ENCODE results near the gene ADAMTS17.

Gene ADAMTS17

DNA sequence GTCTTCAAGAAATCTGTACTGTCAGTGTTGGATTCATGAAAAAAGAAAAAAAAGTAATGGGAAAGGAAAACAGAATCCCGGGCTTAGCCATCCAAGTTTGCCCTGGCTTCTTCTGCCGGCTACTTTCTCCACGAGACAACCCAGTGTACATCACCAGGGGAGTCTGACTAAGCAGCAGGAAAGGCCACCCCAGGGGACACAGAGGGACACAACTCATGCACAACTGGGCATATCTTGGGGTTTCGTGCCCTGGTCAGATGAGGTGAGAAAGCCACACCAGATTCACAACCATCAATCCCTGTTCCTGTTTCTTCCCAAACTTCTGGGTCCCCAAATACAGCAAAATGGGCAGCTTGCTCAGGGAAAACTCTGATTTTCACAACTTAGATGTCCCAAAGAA lies 33.2 kb downstream of the ADAMTS17 start:
- H3K36me3 Mint-ChIP-seq (ENCODE audit: low read depth), result peaks cover 12% of the 10 kb centered on the region
- H3K27me3 Mint-ChIP-seq (ENCODE audit: low read depth, poor library complexity), result peaks cover 6% of the 10 kb centered on the region

DNA sequence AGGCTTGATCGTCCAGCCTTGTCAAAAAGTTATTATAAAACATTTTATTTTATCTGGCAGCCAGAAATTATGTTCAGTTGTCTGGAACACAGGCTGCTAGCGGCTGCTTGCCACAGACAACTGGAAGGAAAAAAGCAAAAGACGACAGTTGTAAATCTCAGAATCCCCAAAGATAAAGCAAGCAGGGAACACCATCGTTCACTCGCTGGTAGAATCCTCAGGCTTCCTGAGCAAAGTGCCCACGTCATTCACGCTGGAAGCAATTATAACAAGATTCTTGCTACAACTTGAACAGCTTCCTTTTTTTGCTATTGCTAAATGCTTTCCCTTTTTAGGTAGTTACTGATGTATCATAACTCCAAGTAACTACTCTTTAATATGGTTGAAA lies 33.6 kb downstream of the ADAMTS17 start:
- Mint-ChIP-seq H3K27ac (peak overlapping the region; percentile 69), H3K27me3 (ENCODE audit: low read depth, poor library complexity) (peaks cover 6% of the 10 kb centered on the region), H3K9me3 (peaks cover 19% of the 10 kb centered on the region), H3K4me3 (no peak overlapping the region), H3K4me1 (peaks cover 52% of the 10 kb centered on the region), H3K36me3 (ENCODE audit: low read depth) (peaks cover 12% of the 10 kb centered on the region)
- DNase-seq, result no peak
- TF ChIP-seq, protein P1, sequence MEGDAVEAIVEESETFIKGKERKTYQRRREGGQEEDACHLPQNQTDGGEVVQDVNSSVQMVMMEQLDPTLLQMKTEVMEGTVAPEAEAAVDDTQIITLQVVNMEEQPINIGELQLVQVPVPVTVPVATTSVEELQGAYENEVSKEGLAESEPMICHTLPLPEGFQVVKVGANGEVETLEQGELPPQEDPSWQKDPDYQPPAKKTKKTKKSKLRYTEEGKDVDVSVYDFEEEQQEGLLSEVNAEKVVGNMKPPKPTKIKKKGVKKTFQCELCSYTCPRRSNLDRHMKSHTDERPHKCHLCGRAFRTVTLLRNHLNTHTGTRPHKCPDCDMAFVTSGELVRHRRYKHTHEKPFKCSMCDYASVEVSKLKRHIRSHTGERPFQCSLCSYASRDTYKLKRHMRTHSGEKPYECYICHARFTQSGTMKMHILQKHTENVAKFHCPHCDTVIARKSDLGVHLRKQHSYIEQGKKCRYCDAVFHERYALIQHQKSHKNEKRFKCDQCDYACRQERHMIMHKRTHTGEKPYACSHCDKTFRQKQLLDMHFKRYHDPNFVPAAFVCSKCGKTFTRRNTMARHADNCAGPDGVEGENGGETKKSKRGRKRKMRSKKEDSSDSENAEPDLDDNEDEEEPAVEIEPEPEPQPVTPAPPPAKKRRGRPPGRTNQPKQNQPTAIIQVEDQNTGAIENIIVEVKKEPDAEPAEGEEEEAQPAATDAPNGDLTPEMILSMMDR (IDR thresholded peaks at IDR 0.05), result no peak

More for the DNA sequence above, 33.2 kb downstream of the ADAMTS17 start:
- Mint-ChIP-seq H3K4me3 (no peak overlapping the region), H3K27ac (peak overlapping the region; percentile 69), H3K9me3 (peaks cover 19% of the 10 kb centered on the region), H3K4me1 (peaks cover 52% of the 10 kb centered on the region)
- TF ChIP-seq, protein P1 (IDR thresholded peaks at IDR 0.05), result no peak
- DNase-seq, result no peak

DNA sequence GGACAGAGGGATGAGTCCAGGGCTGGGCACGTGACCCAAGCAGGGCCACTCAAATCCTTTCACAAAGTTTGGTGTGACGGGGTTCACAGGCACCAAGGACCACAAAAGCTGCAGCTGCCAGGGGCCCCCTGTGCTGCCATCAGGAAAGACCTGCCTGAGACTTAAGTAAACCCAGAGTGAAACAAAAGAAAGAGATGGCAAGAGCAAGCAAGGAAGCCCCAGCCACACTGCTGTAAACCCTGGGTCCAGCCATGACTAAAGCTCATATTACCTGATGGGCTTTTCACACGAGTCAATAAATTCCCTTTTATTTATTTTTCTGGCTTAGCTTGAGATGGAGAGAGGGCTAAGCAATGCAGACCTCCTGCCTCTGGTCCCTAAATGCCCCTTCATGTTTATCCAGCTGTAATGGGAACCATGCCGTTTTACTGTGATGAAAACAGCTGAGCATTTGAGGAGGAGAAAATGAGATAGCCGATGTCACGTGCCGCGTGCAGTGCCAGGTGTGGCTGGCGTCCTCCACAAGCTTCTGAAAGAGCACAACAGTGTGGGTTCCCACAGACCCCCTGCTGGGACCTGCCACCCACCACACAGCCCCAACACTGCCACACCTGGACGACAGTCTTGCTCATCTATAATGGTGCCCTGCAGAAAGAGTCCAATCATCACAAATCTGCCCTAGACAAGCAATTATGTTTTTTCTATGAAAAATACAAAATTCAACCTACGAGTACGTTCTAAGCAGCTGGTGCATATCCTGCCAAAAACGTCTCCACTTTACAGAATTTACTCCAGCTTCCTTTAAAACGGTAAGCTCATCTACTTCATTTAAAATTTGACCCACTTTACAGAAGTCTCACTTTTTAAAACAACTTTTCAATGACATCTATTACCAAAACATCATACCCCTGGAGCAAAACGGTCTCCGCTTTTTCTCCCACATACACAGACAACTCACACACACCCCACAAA lies 34.2 kb downstream of the ADAMTS17 start:
- DNase-seq, result no peak
- Mint-ChIP-seq H3K27ac (peak overlapping the region; percentile 66), H3K4me3 (peak overlapping the region; percentile 43), H3K27me3 (ENCODE audit: low read depth, poor library complexity) (peaks cover 7% of the 10 kb centered on the region), H3K9me3 (peaks cover 12% of the 10 kb centered on the region), H3K36me3 (ENCODE audit: low read depth) (peaks cover 11% of the 10 kb centered on the region), H3K4me1 (peaks cover 52% of the 10 kb centered on the region)
- TF ChIP-seq, protein P1 (IDR thresholded peaks at IDR 0.05), result no peak

DNA sequence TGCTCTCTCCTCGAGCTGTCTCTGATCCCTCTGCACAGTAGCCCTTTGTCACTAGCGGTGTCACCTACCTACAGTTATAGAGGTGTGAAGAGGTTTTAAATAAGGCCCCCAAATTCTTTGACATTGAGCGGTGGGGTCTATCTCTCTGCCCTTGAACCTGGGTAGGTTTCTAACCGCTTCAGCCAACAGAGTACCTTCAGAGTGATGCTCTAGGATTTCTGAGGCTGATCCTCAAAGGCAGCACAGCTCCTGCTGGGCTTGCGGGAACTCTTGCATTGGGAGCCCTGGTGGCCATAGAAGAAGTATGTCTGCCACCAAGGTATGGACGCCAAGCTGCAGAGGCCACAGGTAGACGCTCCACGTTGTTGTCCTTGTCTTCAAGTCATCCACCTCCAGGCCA lies 35.7 kb downstream of the ADAMTS17 start:
- no peaks in the 10 kb centered on the region for H3K36me3 Mint-ChIP-seq (ENCODE audit: low read depth)
- no peak overlapping the region for H3K4me3 Mint-ChIP-seq
- H3K4me1 Mint-ChIP-seq, result peaks cover 44% of the 10 kb centered on the region
- no peak overlapping the region for H3K27ac Mint-ChIP-seq
- DNase-seq, result no peak
- peaks cover 10% of the 10 kb centered on the region for H3K9me3 Mint-ChIP-seq
- H3K27me3 Mint-ChIP-seq (ENCODE audit: low read depth, poor library complexity), result peaks cover 6% of the 10 kb centered on the region
- TF ChIP-seq, protein P1 (IDR thresholded peaks at IDR 0.05), result no peak

DNA sequence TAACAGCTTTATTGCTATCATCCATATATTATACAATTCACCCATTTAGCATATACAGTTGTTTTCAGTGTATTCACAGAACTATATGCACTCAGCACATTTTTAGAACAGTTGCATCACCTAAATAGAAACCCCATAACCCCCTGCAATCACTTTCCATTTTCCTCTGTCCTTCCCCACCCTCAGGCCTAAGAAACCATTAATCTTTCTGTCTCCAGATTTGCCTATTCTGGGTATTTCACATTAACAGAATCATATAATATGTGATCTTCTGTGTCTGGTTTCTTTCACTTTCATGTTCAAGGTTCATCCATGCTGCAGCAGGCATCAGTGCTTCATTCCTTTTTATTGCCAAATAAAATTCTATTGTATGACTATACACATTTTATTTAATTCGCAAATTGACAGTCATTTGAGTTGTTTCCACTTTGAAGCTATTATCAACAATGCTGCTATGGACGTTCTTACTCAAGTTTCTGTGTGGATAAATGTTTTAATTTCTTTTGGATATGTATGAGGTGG lies 39.8 kb downstream of the ADAMTS17 start:
- peaks cover 8% of the 10 kb centered on the region for H3K4me1 Mint-ChIP-seq
- TF ChIP-seq, protein P1 (IDR thresholded peaks at IDR 0.05), result no peak
- H3K27me3 Mint-ChIP-seq (ENCODE audit: low read depth, poor library complexity), result peaks cover 10% of the 10 kb centered on the region
- no peak for DNase-seq
- H3K9me3 Mint-ChIP-seq, result peaks cover 38% of the 10 kb centered on the region
- H3K36me3 Mint-ChIP-seq (ENCODE audit: low read depth), result peaks cover 5% of the 10 kb centered on the region
- H3K4me3 Mint-ChIP-seq, result no peak overlapping the region
- H3K27ac Mint-ChIP-seq, result no peak overlapping the region
